Stimulated activated effector memory CD8-positive, alpha-beta T cell treated with anti-CD3 and anti-CD28 coated beads, Interleukin-12 subunit alpha, Interleukin-12 subunit beta, amount 100 ng/mL, for 72 hours (primary cell): ENCODE data around the gene PROX2.
A peak's percentile ranks its signal among the peaks of the same experiment; 100 is the strongest.

ENCODE experiments used
- ATAC-seq: fragments of 150-1000 bp; cut with Tn5 transposase; 2 replicates; pipeline ENCODE4 v1.10.0; 2021
- DNase-seq, 2 donors: peaks; one replicate each; pipeline ENCODE4 v3.0.0; 2021 to 2022; ENCODE audit warnings: low spot score in 2 of 2
- H3K27ac Mint-ChIP-seq: one replicate; pipeline ENCODE4 v1.8.0; 2022; ENCODE audit warnings: mild to moderate bottlenecking, mixed read lengths
- H3K36me3 Mint-ChIP-seq: one replicate; pipeline ENCODE4 v1.8.0; 2022; ENCODE audit warnings: mild to moderate bottlenecking, mixed read lengths
- H3K4me1 Mint-ChIP-seq: one replicate; pipeline ENCODE4 v1.8.0; 2022; ENCODE audit warnings: mixed read lengths
- H3K4me3 Mint-ChIP-seq: one replicate; pipeline ENCODE4 v1.8.0; 2022; ENCODE audit warnings: mild to moderate bottlenecking, mixed read lengths
- H3K9me3 Mint-ChIP-seq: one replicate; pipeline ENCODE4 v1.8.0; 2022; ENCODE audit warnings: mixed read lengths

PROX2 gene

GRCh38 chr14:74898083-74898482 lies 22.1 kb upstream of the PROX2 start:
- ATAC-seq (no peak), DNase-seq (no peak)
- H3K9me3 Mint-ChIP-seq = no peaks in the 10 kb centered on the region
- peaks cover 5% of the 10 kb centered on the region for H3K4me1 Mint-ChIP-seq
- no peak overlapping the region for H3K27ac Mint-ChIP-seq
- no peak overlapping the region for H3K4me3 Mint-ChIP-seq
- peaks cover 100% of the 10 kb centered on the region for H3K36me3 Mint-ChIP-seq

DNA sequence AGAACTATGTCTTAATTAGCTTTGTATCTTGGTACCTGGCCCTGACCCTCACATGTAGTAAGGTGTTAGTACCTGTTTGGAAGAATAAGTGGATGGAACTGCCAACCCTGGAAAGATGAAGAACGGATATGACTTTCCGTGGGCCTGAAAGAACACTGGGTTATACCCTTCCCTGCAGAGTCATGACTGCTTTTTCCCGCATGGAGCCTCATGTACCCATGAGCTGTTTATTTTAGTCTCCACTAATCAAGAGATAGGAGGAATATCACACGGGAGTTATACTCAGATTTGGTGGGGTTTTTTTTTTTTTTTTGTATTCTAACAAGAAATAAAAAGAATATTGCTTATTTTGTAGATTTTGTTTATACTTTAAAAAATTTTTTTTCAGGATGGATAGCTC lies 21.7 kb upstream of the PROX2 start:
- Mint-ChIP-seq H3K9me3 (no peaks in the 10 kb centered on the region), H3K4me3 (no peak overlapping the region), H3K4me1 (peaks cover 5% of the 10 kb centered on the region), H3K27ac (no peak overlapping the region), H3K36me3 (peaks cover 100% of the 10 kb centered on the region)
- no peak for ATAC-seq
- no peak for DNase-seq

- Mint-ChIP-seq H3K36me3 (peaks cover 100% of the 10 kb centered on the region), H3K9me3 (no peaks in the 10 kb centered on the region), H3K4me3 (no peak overlapping the region), H3K27ac (peak overlapping the region; percentile 40), H3K4me1 (peaks cover 5% of the 10 kb centered on the region)
- no peak for ATAC-seq
- DNase-seq = no peak
Measured at GRCh38 chr14:74896400-74896799, 20.5 kb upstream of the PROX2 start.

DNA sequence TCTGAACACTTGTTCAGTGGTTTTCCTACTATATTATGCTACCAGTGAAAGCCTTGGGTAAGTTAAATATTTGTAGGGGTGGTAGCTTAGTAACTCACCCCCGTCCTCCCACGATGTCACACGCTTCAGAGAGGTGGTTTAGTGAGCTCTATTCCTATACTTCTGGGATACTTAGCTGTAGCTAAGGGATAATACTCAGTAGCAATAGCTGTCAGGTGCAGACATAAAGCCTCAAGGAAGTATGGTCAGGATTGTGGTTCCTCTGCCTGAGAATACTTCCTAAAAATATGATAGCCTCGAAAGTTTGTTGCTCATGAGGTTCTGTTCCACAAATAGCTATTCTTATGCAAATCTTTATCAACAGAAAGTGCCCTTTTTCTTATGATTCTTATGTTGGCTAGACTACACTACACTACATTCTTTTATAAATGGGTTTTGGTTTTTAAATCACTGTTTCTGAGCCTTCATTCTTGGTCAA lies 17.7 kb upstream of the PROX2 start:
- no peak for DNase-seq
- Mint-ChIP-seq H3K4me3 (no peak overlapping the region), H3K4me1 (peaks cover 8% of the 10 kb centered on the region), H3K9me3 (no peaks in the 10 kb centered on the region), H3K36me3 (peaks cover 100% of the 10 kb centered on the region), H3K27ac (peak overlapping the region; percentile 78)
- ATAC-seq = no peak

GRCh38 chr14:74892745-74893144 lies 16.8 kb upstream of the PROX2 start:
- Mint-ChIP-seq H3K4me1 (peaks cover 18% of the 10 kb centered on the region), H3K9me3 (no peaks in the 10 kb centered on the region), H3K36me3 (peaks cover 100% of the 10 kb centered on the region), H3K4me3 (no peak overlapping the region), H3K27ac (peak overlapping the region; percentile 29)
- ATAC-seq = no peak
- no peak for DNase-seq

DNA sequence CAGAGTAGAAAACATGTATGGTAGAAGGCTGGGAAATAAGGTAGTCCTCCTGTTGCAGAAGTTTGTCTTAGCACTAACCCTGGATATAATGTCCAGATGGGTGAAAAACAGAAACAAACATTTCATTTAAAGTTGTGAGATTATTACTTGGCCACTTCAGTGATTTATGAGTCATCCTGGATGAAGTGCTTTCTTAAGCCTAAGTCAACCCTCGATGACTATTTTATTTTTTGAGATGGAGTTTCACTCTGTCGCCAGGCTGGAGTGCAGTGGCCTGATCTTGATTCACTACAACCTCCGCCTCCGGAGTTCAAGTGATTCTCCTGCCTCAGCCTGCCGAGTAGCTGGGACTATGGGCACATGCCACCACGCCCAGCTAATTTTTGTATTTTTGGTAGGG lies 15.9 kb upstream of the PROX2 start:
- ATAC-seq (no peak), DNase-seq (no peak)
- Mint-ChIP-seq H3K4me3 (no peak overlapping the region), H3K9me3 (no peaks in the 10 kb centered on the region), H3K27ac (peak overlapping the region; percentile 29), H3K4me1 (peaks cover 20% of the 10 kb centered on the region), H3K36me3 (peaks cover 97% of the 10 kb centered on the region)

DNA sequence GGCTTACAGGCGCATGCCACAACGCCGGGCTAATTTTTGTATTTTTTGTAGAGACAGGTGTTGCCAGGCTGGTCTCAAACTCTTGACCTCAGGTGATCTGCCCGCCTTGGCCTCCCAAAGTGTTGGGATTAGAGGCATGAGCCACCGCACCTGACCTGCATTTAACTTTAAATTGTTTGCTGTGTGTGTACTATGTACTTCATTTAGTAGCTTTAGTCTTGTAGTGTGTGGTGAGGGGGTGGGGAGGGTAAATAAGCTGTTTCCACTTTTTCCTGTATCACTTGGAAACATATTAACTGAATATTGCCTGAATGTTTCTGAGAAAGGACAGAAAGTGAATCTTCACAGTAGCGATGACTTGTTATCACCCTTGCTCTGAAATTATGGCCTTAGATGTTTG lies 14.3 kb upstream of the PROX2 start:
- no peak overlapping the region for H3K27ac Mint-ChIP-seq
- H3K9me3 Mint-ChIP-seq = no peaks in the 10 kb centered on the region
- H3K36me3 Mint-ChIP-seq = peaks cover 97% of the 10 kb centered on the region
- DNase-seq (no peak), ATAC-seq (no peak)
- no peak overlapping the region for H3K4me3 Mint-ChIP-seq
- peaks cover 33% of the 10 kb centered on the region for H3K4me1 Mint-ChIP-seq

DNA sequence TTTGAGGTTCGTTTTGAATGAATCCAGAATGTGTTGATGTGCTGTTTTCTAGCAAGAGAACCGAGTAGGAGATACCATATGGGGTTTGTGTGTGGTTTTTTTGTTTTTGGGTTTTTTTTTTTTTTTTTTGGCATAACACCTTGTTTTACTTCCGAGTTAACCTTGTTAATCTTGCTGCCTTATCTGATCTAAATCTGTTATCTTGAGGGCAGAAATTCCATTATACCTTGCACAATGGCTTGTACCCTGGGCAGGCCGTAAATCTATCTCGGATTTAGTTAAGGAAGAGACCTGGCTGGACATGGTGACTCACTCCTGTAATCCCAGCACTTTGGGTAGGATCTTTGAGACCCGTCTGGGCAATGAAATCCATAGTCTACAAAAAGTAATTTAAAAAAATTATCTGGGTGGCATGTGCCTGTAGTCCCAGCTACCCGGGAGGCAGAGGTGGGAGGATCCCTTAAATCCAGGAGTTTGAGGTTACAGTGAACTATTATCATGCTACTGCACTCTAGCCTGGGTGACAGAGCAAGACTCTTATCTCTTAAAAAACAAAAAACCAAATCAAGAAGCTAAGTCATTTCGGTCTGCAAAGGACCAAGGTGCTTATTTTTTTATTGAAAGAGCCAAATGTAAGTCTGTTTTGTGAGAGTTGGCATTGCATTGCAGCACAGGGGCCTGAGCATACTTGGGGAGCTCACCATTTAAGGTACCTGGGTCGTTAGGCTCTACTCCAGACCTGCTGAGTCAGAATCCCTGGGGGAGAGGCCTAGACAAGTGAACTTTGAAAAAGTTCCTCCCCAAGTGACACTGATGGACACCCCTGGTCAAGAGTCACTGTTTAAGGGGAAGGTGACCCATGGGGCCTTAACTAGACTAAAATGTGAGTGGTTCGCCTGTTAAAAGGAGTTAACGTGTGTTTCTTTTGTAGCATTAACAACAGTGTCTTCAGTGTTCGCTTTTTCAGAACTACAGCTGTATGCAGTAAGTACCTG lies 12.5 kb upstream of the PROX2 start:
- no peak overlapping the region for H3K4me3 Mint-ChIP-seq
- H3K9me3 Mint-ChIP-seq = no peaks in the 10 kb centered on the region
- H3K4me1 Mint-ChIP-seq = peaks cover 48% of the 10 kb centered on the region
- no peak for DNase-seq
- peaks cover 97% of the 10 kb centered on the region for H3K36me3 Mint-ChIP-seq
- ATAC-seq = no peak
- H3K27ac Mint-ChIP-seq = peak overlapping the region; percentile 59

GRCh38 chr14:74886001-74886400 lies 10.1 kb upstream of the PROX2 start:
- peak overlapping the region; percentile 97 for H3K27ac Mint-ChIP-seq
- peaks cover 65% of the 10 kb centered on the region for H3K4me1 Mint-ChIP-seq
- no peak for DNase-seq
- no peak overlapping the region for H3K4me3 Mint-ChIP-seq
- no peak for ATAC-seq
- H3K36me3 Mint-ChIP-seq = peaks cover 85% of the 10 kb centered on the region
- H3K9me3 Mint-ChIP-seq = no peaks in the 10 kb centered on the region

DNA sequence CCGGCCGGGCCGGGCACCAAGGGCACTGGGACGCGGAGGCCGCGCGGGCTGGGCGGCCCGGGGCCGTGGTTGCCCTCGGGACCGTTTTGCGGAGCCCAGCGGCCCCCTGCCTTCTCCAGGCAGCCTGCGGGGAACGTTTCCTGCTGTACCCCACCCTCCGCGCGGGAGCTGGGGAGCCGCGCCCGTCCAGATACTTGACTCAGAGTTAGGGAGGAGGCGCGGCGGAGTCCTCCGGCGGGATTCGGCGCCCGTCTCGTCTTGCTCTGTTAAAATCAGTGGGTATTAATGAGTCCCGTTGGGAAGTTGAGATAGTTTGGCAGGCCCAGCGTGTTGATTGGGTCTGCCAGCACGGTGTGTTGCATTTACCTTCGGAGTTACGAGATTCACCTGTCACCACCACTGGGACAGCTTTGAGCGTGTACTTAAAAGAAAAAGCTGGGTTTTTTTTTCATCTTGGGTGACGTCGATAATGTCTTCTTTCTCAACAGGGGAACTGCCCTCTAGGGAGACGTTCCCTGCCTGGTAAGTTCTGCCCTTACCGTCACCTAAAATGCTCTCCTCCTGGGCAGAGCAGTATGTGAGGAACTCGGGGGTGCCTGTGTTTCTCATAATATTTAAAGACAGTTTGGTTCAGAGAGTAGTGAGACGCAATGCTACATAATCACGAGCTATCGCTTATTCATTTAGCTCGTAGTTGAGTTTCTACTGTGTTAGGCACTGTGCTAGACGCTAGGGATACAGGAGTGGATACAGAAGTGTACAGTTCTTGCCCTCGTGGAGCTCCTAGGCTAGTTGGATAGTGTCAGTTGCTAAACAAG lies 6.4 kb upstream of the PROX2 start:
- Mint-ChIP-seq H3K4me3 (peak overlapping the region; percentile 98), H3K36me3 (peaks cover 48% of the 10 kb centered on the region), H3K9me3 (no peaks in the 10 kb centered on the region), H3K4me1 (peaks cover 67% of the 10 kb centered on the region), H3K27ac (peak overlapping the region; percentile 97)
- ATAC-seq = peak; percentile 72
- DNase-seq = no peak

- Mint-ChIP-seq H3K4me3 (peak within 1 kb of the TSS; percentile 98), H3K4me1 (peaks cover 68% of the 10 kb centered on the region), H3K36me3 (peaks cover 44% of the 10 kb centered on the region), H3K27ac (peak within 1 kb of the TSS; percentile 97), H3K9me3 (no peaks in the 10 kb centered on the region)
- peak; percentile 97 for ATAC-seq
- DNase-seq = peak; percentile 88 to 96
Measured at GRCh38 chr14:74881431-74882102, 5.6 kb upstream of the PROX2 start, which contains the start of gene DLST. Gene DLST (plus strand): TSS chr14:74881916. CDS start chr14:74881954, 38 bp downstream.

DNA sequence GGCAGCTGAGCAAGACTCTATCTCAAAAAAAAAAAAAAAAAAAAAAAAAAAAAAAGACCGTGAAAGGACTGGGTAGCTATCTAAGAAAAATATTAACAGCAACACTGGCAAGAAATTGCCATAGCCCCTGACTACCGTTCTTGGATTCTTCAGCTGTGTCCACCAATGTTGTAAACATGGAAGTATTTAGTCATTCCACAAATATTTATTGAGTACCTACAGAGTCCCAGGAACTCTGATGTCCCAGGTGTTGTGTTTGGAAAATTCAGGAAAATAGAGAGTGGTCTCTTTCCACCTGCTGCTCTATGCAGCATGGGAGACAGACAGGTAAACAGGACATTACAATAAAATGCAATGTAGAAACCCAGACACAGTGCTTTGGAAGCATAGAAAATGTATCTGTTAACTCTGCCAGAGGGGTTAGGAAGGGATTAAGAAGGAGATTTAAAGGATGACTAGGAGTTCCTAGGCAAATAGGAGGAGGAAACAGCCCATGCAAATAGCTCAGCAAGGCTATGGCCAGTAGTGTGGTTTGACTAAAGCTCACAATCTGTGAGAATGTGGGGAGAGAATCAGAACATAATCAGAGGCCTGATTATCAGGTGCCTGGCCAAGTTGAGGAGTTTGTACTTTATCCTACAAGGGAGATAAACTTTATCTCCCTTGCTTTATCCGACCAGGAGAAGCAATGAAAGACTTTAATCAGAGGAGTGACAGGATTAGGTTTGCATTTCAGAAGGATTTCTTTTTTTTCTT lies 3.7 kb upstream of the PROX2 start:
- peaks cover 63% of the 10 kb centered on the region for H3K4me1 Mint-ChIP-seq
- H3K36me3 Mint-ChIP-seq = peaks cover 24% of the 10 kb centered on the region
- peak overlapping the region; percentile 97 for H3K27ac Mint-ChIP-seq
- H3K9me3 Mint-ChIP-seq = no peaks in the 10 kb centered on the region
- ATAC-seq (no peak), DNase-seq (no peak)
- peak overlapping the region; percentile 98 for H3K4me3 Mint-ChIP-seq

DNA sequence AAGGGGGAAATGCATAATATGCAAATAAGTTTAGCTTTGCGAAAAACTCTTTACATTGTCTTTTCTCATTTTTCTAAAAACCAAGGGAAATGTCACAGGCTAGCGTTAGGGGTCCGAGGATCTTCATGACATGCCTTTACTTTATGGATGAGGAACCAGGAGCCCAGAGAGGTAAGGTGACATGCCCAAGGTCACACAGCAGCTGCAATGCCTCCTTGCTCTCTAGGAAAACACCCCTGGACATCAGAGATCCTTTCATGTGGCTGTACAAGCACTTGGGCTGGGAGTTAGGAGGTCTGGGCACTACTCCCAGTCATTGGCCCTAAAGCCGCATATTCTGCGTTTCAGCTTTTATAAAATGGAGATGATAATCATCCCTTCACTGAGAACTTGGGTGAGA lies 741 bp downstream of the PROX2 start:
- H3K36me3 Mint-ChIP-seq = no peaks in the 10 kb centered on the region

GRCh38 chr14:74871819-74872218 lies 4.1 kb downstream of the PROX2 start:
- DNase-seq (no peak), ATAC-seq (no peak)
- Mint-ChIP-seq H3K36me3 (no peaks in the 10 kb centered on the region), H3K27ac (no peak overlapping the region), H3K4me3 (no peak overlapping the region), H3K9me3 (no peaks in the 10 kb centered on the region), H3K4me1 (peaks cover 26% of the 10 kb centered on the region)

More for the DNA sequence above, 741 bp downstream of the PROX2 start:
- no peak for DNase-seq
- Mint-ChIP-seq H3K27ac (peak overlapping the region; percentile 95), H3K9me3 (no peaks in the 10 kb centered on the region), H3K4me3 (peak overlapping the region; percentile 68), H3K4me1 (peaks cover 26% of the 10 kb centered on the region)
- ATAC-seq = no peak
